ENCODE results near the gene NYNRIN.

Gene NYNRIN

GRCh38 chr14:24389226-24389848, 9.5 kb upstream of the NYNRIN start:
- Mint-ChIP-seq H3K27ac (no peak overlapping the region), H3K9me3 (no peaks in the 10 kb centered on the region), H3K4me1 (ENCODE audit: low read depth in 2 of 2) (no peaks in the 10 kb centered on the region), H3K4me3 (no peak overlapping the region), H3K36me3 (ENCODE audit: insufficient read depth) (no peaks in the 10 kb centered on the region), H3K27me3 (peaks cover 31 to 54% of the 10 kb centered on the region in 2 donors)
- no peak for DNase-seq
- ATAC-seq (replicated peaks): no peak

- Mint-ChIP-seq H3K27me3 (peaks cover 29 to 45% of the 10 kb centered on the region in 2 donors), H3K27ac (no peak overlapping the region), H3K36me3 (ENCODE audit: insufficient read depth) (no peaks in the 10 kb centered on the region), H3K4me1 (ENCODE audit: low read depth in 2 of 2) (no peaks in the 10 kb centered on the region), H3K9me3 (no peaks in the 10 kb centered on the region), H3K4me3 (no peak overlapping the region)
- DNase-seq (no peak), ATAC-seq (replicated peaks) (no peak)
These were observed 7.9 kb upstream of the NYNRIN start for GRCh38 chr14:24390701-24391468.

- Mint-ChIP-seq H3K4me1 (ENCODE audit: low read depth in 2 of 2) (no peaks in the 10 kb centered on the region), H3K9me3 (no peaks in the 10 kb centered on the region)
These were observed 6.3 kb upstream of the NYNRIN start for GRCh38 chr14:24392325-24393091.

GRCh38 chr14:24394275-24394674, 4.5 kb upstream of the NYNRIN start:
- Mint-ChIP-seq H3K36me3 (ENCODE audit: insufficient read depth) (no peaks in the 10 kb centered on the region), H3K27ac (no peak overlapping the region), H3K27me3 (peaks cover 25 to 26% of the 10 kb centered on the region in 2 donors), H3K9me3 (no peaks in the 10 kb centered on the region), H3K4me1 (ENCODE audit: low read depth in 2 of 2) (peaks cover 0 to 2% of the 10 kb centered on the region in 2 donors), H3K4me3 (no peak overlapping the region)
- no peak for ATAC-seq (replicated peaks)
- no peak for DNase-seq

More at GRCh38 chr14:24392325-24393091, 6.3 kb upstream of the NYNRIN start:
- ATAC-seq (replicated peaks): no peak
- H3K27ac Mint-ChIP-seq: no peak overlapping the region
- DNase-seq: no peak
- H3K36me3 Mint-ChIP-seq (ENCODE audit: insufficient read depth): no peaks in the 10 kb centered on the region
- no peak overlapping the region for H3K4me3 Mint-ChIP-seq
- H3K27me3 Mint-ChIP-seq: peaks cover 29 to 39% of the 10 kb centered on the region in 2 donors

GRCh38 chr14:24395609-24396582, 2.9 kb upstream of the NYNRIN start:
- H3K4me1 Mint-ChIP-seq (ENCODE audit: low read depth in 2 of 2): peaks cover 4 to 12% of the 10 kb centered on the region in 2 donors
- no peak overlapping the region for H3K4me3 Mint-ChIP-seq
- no peaks in the 10 kb centered on the region for H3K9me3 Mint-ChIP-seq
- no peak for DNase-seq
- H3K27me3 Mint-ChIP-seq: peaks cover 25 to 27% of the 10 kb centered on the region in 2 donors
- no peak for ATAC-seq (replicated peaks)
- no peaks in the 10 kb centered on the region for H3K36me3 Mint-ChIP-seq (ENCODE audit: insufficient read depth)
- no peak overlapping the region for H3K27ac Mint-ChIP-seq

GRCh38 chr14:24397639-24398292, 1.0 kb upstream of the NYNRIN start:
- Mint-ChIP-seq H3K9me3 (no peaks in the 10 kb centered on the region), H3K27me3 (peaks cover 26 to 35% of the 10 kb centered on the region in 2 donors), H3K36me3 (ENCODE audit: insufficient read depth) (no peaks in the 10 kb centered on the region), H3K4me3 (peak overlapping the region in 1 of 2 donors; percentile 11), H3K27ac (no peak overlapping the region), H3K4me1 (ENCODE audit: low read depth in 2 of 2) (peaks cover 4 to 12% of the 10 kb centered on the region in 2 donors)
- ATAC-seq (replicated peaks) (no peak), DNase-seq (no peak)

- DNase-seq (no peak), ATAC-seq (replicated peaks) (no peak)
- H3K4me3 Mint-ChIP-seq: no peak overlapping the region
- H3K27me3 Mint-ChIP-seq: peaks cover 31 to 40% of the 10 kb centered on the region in 2 donors
- no peak overlapping the region for H3K27ac Mint-ChIP-seq
- H3K4me1 Mint-ChIP-seq (ENCODE audit: low read depth in 2 of 2): peaks cover 4 to 12% of the 10 kb centered on the region in 2 donors
- no peaks in the 10 kb centered on the region for H3K36me3 Mint-ChIP-seq (ENCODE audit: insufficient read depth)
- no peaks in the 10 kb centered on the region for H3K9me3 Mint-ChIP-seq
These were observed 530 bp upstream of the NYNRIN start for GRCh38 chr14:24398293-24398652.

GRCh38 chr14:24399447-24399822, 632 bp downstream of the NYNRIN start:
- Mint-ChIP-seq H3K27ac (peak overlapping the region in 1 of 2 donors; percentile 47), H3K4me1 (ENCODE audit: low read depth in 2 of 2) (peaks cover 4 to 12% of the 10 kb centered on the region in 2 donors), H3K27me3 (peaks cover 42 to 51% of the 10 kb centered on the region in 2 donors), H3K4me3 (peak overlapping the region; percentile 77 to 83), H3K9me3 (no peaks in the 10 kb centered on the region), H3K36me3 (ENCODE audit: insufficient read depth) (no peaks in the 10 kb centered on the region)
- no peak for DNase-seq
- no peak for ATAC-seq (replicated peaks)

GRCh38 chr14:24399999-24400718, 1.4 kb downstream of the NYNRIN start:
- DNase-seq (no peak), ATAC-seq (replicated peaks) (no peak)
- Mint-ChIP-seq H3K27me3 (peaks cover 49 to 59% of the 10 kb centered on the region in 2 donors), H3K27ac (peak overlapping the region in 1 of 2 donors; percentile 47), H3K9me3 (no peaks in the 10 kb centered on the region), H3K36me3 (ENCODE audit: insufficient read depth) (no peaks in the 10 kb centered on the region), H3K4me1 (ENCODE audit: low read depth in 2 of 2) (peaks cover 4 to 12% of the 10 kb centered on the region in 2 donors), H3K4me3 (peak overlapping the region; percentile 77 to 83)

GRCh38 chr14:24401810-24402702, 3.3 kb downstream of the NYNRIN start:
- no peak for DNase-seq
- no peak overlapping the region for H3K27ac Mint-ChIP-seq
- H3K4me3 Mint-ChIP-seq: no peak overlapping the region
- peaks cover 4 to 12% of the 10 kb centered on the region in 2 donors for H3K4me1 Mint-ChIP-seq (ENCODE audit: low read depth in 2 of 2)
- H3K27me3 Mint-ChIP-seq: peaks cover 55 to 78% of the 10 kb centered on the region in 2 donors
- ATAC-seq (replicated peaks): no peak
- no peaks in the 10 kb centered on the region for H3K9me3 Mint-ChIP-seq
- no peaks in the 10 kb centered on the region for H3K36me3 Mint-ChIP-seq (ENCODE audit: insufficient read depth)

GRCh38 chr14:24403294-24403998, 4.6 kb downstream of the NYNRIN start:
- Mint-ChIP-seq H3K9me3 (no peaks in the 10 kb centered on the region), H3K4me1 (ENCODE audit: low read depth in 2 of 2) (peaks cover 4 to 12% of the 10 kb centered on the region in 2 donors), H3K27ac (no peak overlapping the region), H3K4me3 (no peak overlapping the region), H3K36me3 (ENCODE audit: insufficient read depth) (no peaks in the 10 kb centered on the region), H3K27me3 (peaks cover 55 to 88% of the 10 kb centered on the region in 2 donors)
- ATAC-seq (replicated peaks) (no peak), DNase-seq (no peak)

All from effector memory CD8-positive, alpha-beta T cell (primary cell).